Measurements from ENCODE around the gene TRABD.

TRABD gene

GRCh38 chr22:50206599-50206998, 20.9 kb downstream of the TRABD start:
- Histone ChIP-seq H4K20me1 (ENCODE audit: insufficient read depth, low read length) (no peaks in the 10 kb centered on the region), H3K9me2 (replicated peaks; ENCODE audit: insufficient read depth, low read length) (no peaks in the 10 kb centered on the region), H3K27me3 (replicated peaks; ENCODE audit: insufficient read depth, low read length) (no peaks in the 10 kb centered on the region), H3F3A (ENCODE audit: insufficient read depth, low read length) (no peaks in the 10 kb centered on the region), H3K4me3 (ENCODE audit: low read length) (no peak overlapping the region), H3K4me1 (ENCODE audit: low read length) (peaks cover 7% of the 10 kb centered on the region; the same call in 1 of the 2 replicates), H3K27ac (ENCODE audit: low read length) (no peak overlapping the region), H3K9me3 (replicated peaks; ENCODE audit: insufficient read depth, low read length) (no peaks in the 10 kb centered on the region), H3K9ac (ENCODE audit: low read length) (no peak overlapping the region), H3K79me2 (ENCODE audit: low read length) (peaks cover 15% of the 10 kb centered on the region), H3K4me2 (ENCODE audit: low read depth, low read length) (no peak overlapping the region), H3K36me3 (replicated peaks; ENCODE audit: insufficient read depth, low read length) (no peaks in the 10 kb centered on the region), H2AFZ (ENCODE audit: low read length) (no peak overlapping the region)
- TF ChIP-seq EZH2 (optimal IDR thresholded peaks at IDR 0.05; ENCODE audit: low read depth, low read length) (no peak), EZH2phosphoT487 (IDR thresholded peaks at IDR 0.05; ENCODE audit: low read length) (no peak), CTCF (IDR thresholded peaks at IDR 0.05; ENCODE audit: low read length) (peak; percentile 17; the same call in 1 of the 2 replicates)
- no peak for DNase-seq

GRCh38 chr22:50207383-50208140, 21.8 kb downstream of the TRABD start:
- no peak for DNase-seq
- no peaks in the 10 kb centered on the region for H3K9me3 ChIP-seq (replicated peaks; ENCODE audit: insufficient read depth, low read length)
- no peaks in the 10 kb centered on the region for H3F3A ChIP-seq (ENCODE audit: insufficient read depth, low read length)
- H4K20me1 ChIP-seq (ENCODE audit: insufficient read depth, low read length), result no peaks in the 10 kb centered on the region
- no peak for TF ChIP-seq CTCF (IDR thresholded peaks at IDR 0.05; ENCODE audit: low read length)
- TF ChIP-seq EZH2phosphoT487 (IDR thresholded peaks at IDR 0.05; ENCODE audit: low read length), result no peak
- TF ChIP-seq EZH2 (optimal IDR thresholded peaks at IDR 0.05; ENCODE audit: low read depth, low read length), result no peak
- H3K4me3 ChIP-seq (ENCODE audit: low read length), result no peak overlapping the region
- H3K36me3 ChIP-seq (replicated peaks; ENCODE audit: insufficient read depth, low read length), result no peaks in the 10 kb centered on the region
- H3K4me2 ChIP-seq (ENCODE audit: low read depth, low read length), result no peak overlapping the region
- peaks cover 6% of the 10 kb centered on the region for H3K79me2 ChIP-seq (ENCODE audit: low read length)
- H3K9ac ChIP-seq (ENCODE audit: low read length), result no peak overlapping the region
- H3K9me2 ChIP-seq (replicated peaks; ENCODE audit: insufficient read depth, low read length), result no peaks in the 10 kb centered on the region
- no peaks in the 10 kb centered on the region for H3K27me3 ChIP-seq (replicated peaks; ENCODE audit: insufficient read depth, low read length)
- no peak overlapping the region for H3K27ac ChIP-seq (ENCODE audit: low read length)
- H2AFZ ChIP-seq (ENCODE audit: low read length), result no peak overlapping the region
- no peaks in the 10 kb centered on the region for H3K4me1 ChIP-seq (ENCODE audit: low read length)

GRCh38 chr22:50208430-50208938, 22.8 kb downstream of the TRABD start:
- Histone ChIP-seq H3K27ac (ENCODE audit: low read length) (no peak overlapping the region), H3K27me3 (replicated peaks; ENCODE audit: insufficient read depth, low read length) (no peaks in the 10 kb centered on the region), H3K4me2 (ENCODE audit: low read depth, low read length) (no peak overlapping the region), H3F3A (ENCODE audit: insufficient read depth, low read length) (no peaks in the 10 kb centered on the region), H3K9me3 (replicated peaks; ENCODE audit: insufficient read depth, low read length) (no peaks in the 10 kb centered on the region), H3K4me1 (ENCODE audit: low read length) (no peaks in the 10 kb centered on the region), H4K20me1 (ENCODE audit: insufficient read depth, low read length) (no peaks in the 10 kb centered on the region), H3K9me2 (replicated peaks; ENCODE audit: insufficient read depth, low read length) (no peaks in the 10 kb centered on the region), H3K9ac (ENCODE audit: low read length) (no peak overlapping the region), H3K36me3 (replicated peaks; ENCODE audit: insufficient read depth, low read length) (no peaks in the 10 kb centered on the region; the same call in 1 of the 2 replicates), H3K79me2 (ENCODE audit: low read length) (peaks cover 8% of the 10 kb centered on the region), H3K4me3 (ENCODE audit: low read length) (no peak overlapping the region), H2AFZ (ENCODE audit: low read length) (no peak overlapping the region)
- no peak for DNase-seq
- TF ChIP-seq EZH2 (optimal IDR thresholded peaks at IDR 0.05; ENCODE audit: low read depth, low read length) (no peak), EZH2phosphoT487 (IDR thresholded peaks at IDR 0.05; ENCODE audit: low read length) (no peak), CTCF (IDR thresholded peaks at IDR 0.05; ENCODE audit: low read length) (no peak)
